HG03060 (cell line): ENCODE results near the gene NGB.
"Not testable (repeated sequence)": the region's sequence is repeated elsewhere in the genome, so short reads cannot be mapped to it uniquely, and the experiment has no call there.

ENCODE experiments used
- ATAC-seq: cut with Tn5 transposase; IDR thresholded peaks from one replicate; pipeline ENCODE4 v1.9.1; 2021; ENCODE audit warnings: low read depth, moderate number of reproducible peaks; ENCODE audit not compliant: unreplicated experiment

Gene NGB

GRCh38 chr14:77296906-77297305 is 25.9 kb upstream of the NGB start:
- ATAC-seq: no peak

GRCh38 chr14:77296155-77296554 is 25.1 kb upstream of the NGB start:
- no peak for ATAC-seq

DNA sequence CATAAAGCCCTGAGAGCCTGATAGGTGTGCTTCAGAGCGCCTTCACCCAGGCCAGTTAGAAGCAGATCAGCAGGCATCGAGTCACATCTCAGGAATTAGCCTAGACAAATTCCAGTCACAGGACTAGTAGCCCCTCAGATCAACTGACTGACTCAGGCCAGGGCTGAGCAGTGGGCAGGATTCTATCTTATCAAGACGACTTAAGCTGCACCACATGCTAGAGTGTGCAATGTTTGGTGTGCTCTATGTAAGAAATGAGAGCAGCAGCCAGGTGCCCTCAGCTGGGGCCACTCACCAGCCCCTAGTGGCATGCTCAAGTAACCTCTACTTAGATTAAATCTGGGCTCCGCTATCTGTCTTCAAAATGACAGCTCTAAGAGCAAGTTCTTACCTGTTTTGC is 19.7 kb upstream of the NGB start:
- ATAC-seq: no peak

GRCh38 chr14:77286576-77286975 is 15.6 kb upstream of the NGB start:
- no peak for ATAC-seq

DNA sequence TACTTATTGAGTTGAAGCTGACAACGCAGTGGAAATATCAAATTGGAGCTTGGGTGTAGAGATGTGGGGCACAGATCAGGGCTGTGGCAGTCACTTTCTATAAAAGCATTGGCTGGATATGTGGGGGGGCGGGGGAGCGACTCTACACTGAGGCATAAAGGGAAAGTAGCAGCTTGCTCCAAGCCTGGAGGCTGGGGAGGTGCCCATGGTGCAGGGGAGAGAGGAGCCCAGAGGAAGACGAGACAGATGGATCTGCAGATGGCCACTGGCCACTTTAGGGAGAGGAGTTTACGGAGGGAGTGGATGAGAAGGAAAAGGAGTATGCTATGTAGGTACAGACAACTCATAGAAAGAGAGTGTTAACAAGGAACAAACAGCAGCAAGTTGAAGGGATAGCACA is 13.5 kb upstream of the NGB start:
- no peak for ATAC-seq

GRCh38 chr14:77284066-77284465 is 13.1 kb upstream of the NGB start:
- ATAC-seq: no peak

GRCh38 chr14:77281852-77282410 is 10.9 kb upstream of the NGB start:
- ATAC-seq: no peak

DNA sequence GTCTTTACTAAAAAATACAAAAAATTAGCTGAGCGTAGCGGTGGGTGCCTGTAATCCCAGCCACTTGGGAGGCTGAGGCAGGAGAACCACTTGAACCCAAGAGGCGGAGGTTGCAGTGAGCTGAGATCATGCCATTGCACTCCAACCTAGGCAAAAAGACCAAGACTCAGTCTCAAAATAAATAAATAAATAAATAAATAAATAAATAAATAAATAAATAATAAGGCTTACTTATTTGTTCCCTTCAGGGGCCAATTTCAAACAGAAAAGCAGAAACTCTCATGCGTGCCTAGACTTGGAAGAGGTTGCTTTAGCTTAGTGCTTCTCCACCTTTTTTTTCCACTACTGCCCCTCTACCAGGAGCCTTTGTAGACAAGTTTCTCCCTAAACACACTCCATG is 9.9 kb upstream of the NGB start:
- not testable (repeated sequence) for ATAC-seq

GRCh38 chr14:77279719-77280118 is 8.7 kb upstream of the NGB start:
- ATAC-seq: no peak

DNA sequence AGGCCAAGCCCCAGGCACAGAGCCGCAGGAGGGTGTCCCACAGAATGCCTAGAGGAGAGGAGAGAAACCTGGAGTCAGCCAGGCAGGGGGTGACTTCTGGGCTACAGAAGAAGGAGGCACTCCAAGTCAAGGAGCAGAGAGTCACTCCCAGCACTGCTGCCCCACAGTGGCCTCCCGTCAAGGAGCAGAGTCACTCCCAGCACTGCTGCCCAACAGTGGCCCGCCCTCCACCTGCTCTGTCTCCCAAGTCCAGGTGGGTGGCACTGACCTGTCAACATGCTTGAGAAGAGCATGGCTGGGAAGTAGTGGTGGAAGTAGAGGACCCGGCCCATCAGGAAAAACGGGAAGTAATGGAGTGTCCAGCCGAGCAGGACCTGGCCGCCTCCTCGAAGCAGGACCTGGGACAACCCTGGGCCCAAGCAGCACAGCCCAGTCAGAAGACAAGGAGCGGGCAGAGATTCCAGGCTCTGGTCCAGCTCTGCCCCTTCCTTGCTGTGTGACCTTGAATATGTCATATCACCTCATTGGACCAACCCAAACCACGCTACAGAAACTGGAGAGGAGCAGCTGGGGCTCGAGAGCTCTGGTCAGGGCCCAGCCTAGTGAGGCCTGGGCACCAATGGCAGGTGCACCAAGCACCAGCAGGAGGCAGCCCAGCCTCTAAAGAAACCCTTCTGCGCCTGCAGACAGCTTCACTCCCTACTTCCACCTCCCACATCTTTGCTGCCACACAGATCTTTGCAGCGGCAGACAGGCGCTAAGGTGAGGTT is 7.6 kb upstream of the NGB start:
- no peak for ATAC-seq

- no peak for ATAC-seq
These were observed 6.0 kb upstream of the NGB start for GRCh38 chr14:77276959-77277358.

DNA sequence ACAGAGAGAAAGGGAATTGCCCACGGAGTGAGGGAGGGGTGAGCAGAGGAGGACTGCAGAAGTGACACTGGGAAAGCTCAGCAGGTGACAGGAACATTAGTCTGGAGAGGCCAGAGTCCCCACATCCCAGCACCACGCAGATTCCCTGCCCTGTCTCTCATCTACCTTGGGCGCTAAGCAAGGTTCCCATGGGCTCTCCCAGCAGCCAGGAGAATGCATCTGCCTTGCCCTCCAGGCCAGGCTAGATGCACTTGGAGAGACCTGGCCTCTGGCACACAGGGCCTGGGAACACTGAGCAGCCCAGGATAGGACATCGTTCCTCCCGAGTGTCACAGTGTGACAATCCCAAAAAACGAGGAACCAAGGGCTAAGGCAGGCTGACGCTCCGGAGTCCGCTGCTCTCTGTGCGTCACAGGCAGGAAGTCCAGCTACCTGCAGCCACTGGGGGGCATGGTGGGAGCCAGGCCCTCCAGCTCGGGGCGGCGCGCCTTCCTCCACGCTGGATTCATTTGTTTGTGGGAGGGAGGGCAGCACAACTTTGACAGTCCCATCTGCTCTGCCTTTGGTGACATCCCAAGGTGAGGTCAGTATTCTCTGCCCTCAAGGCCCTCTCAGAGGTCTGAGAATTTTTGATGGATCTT is 5.4 kb upstream of the NGB start:
- no peak for ATAC-seq

DNA sequence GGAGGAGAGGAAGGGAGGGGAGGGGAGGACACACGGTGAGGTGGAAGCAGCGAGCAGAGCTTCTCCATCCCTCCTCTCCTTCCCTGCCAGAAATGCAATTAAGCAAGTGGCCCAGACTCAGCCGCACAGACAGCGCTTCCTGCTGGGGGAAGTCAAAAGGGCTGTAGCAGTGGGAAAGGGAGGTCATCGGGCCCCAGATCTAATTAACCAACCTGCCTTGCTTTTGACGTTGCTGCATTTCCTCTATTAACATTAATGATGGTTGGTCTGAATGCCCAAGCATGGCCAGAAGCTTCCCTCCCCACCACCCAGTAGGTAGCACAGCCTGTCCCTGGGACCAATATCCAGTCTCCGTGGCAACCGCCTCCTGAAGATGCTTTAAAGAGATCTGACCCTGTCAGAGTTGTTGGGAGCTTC is 4.6 kb upstream of the NGB start:
- ATAC-seq: no peak

GRCh38 chr14:77275041-77275580 is 4.1 kb upstream of the NGB start:
- no peak for ATAC-seq

DNA sequence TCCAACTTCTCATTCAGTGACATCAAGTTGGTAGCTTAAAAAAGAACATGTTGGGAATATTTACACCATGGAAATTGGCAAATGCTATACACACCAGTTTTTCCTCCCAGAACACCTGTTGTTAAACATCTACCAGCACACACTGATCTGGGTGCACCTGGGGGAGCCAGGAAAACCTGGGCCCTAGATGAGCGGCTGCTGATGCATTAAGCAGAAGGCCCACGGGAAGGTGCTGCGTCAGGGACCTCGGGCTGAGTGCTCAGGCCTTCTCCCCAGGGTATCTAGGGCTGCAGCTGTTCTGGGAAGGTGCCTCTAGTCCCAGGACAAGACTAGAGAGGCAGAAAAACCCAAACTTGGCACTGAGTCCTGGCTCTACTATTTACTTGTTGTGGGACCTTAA is 2.8 kb upstream of the NGB start:
- ATAC-seq: no peak

GRCh38 chr14:77272261-77272660 is 1.3 kb upstream of the NGB start:
- ATAC-seq: no peak

DNA sequence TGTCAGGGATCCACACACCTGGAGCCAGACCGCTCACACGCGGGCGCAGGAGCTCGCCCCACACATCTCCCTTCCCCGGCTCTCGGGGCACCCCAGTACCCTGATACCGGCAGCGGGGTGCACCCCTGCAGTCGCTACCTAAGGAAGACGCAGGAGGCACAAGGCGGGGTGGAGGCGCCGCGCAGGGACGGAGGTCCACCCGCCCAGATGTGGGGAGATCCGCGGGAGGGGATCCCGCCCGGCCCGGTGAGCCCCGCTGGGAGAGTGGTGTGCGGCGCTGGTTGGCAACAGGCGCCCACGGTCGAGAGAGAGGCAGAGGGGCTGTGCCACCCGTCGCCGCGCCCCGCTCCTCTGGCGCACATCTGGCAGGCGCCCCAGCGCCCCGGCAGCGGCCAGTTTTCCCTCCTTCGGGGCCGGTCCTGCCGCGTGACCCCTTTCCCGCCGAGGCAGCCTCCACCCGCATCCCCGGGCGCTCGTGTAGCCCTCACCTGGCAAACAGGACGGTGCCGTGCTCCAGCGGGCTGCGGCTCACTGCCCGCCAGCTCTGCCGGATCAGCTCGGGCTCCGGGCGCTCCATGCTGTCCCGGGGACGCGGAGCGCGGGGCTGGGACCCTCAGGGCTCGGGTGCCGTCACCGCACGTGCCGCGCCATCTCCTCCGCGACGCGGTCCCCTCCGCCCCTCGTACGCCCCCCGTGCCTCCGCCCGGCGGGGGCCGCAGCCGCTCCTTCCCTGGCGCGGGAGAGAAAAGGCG is 469 bp downstream of the NGB start:
- ATAC-seq: no peak

GRCh38 chr14:77268989-77269600 is 1.9 kb downstream of the NGB start:
- ATAC-seq: no peak

DNA sequence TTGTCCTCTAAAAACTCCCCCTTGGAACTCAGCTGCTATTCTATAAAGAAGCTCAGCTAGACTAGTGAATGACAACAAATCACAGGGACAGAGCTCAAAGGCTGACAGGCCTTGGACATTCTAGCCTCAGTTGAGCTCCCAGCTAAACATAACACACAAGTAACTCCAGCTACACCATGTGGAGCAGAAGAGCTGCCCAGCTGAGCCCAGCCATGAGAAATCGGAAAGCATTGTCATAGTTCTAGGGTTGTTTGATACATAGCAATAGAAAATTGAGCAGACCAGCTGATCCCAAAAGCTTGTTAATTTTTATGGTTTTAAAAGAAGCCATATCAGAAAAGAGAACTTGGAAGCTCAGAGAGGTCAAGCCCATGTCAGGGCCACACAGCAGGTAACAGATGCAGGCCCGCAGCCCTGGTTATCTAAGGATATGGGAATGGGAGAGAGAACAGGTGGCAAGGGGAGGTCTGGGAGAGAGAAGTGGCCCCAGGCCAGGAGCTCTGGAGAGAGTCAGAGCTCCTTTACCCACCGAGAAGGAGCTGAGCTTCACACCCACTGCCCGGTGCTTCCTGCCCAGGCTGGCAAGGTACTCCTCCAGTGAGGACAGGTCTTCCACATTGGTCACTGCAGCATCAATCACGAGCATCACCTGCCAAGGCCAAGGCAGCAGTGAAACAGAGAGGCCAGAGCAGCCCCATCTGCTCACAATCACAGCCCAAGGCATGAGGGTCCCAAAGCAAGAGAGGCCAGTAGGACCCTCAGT is 2.9 kb downstream of the NGB start:
- no peak for ATAC-seq

DNA sequence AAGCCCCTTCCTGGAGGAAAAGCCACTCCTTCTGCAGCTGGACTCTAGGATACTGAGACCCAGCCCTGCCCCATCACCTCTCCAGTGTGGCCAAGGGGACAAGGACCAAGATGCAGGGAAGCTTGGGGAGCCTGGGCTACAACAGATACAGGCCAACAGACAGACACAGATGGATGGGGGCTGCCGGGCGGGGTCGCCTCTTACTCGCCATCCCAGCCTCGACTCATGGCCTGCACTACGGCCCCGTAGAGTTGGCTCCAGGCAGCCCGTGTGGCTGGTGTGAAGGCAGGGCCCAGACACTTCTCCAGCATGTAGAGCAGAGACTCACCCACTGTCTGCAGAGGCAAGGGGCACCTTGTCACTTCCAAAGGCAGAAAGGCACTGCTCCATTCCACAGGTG is 4.7 kb downstream of the NGB start:
- no peak for ATAC-seq
